ENCODE data around the gene LDHD.

DNA sequence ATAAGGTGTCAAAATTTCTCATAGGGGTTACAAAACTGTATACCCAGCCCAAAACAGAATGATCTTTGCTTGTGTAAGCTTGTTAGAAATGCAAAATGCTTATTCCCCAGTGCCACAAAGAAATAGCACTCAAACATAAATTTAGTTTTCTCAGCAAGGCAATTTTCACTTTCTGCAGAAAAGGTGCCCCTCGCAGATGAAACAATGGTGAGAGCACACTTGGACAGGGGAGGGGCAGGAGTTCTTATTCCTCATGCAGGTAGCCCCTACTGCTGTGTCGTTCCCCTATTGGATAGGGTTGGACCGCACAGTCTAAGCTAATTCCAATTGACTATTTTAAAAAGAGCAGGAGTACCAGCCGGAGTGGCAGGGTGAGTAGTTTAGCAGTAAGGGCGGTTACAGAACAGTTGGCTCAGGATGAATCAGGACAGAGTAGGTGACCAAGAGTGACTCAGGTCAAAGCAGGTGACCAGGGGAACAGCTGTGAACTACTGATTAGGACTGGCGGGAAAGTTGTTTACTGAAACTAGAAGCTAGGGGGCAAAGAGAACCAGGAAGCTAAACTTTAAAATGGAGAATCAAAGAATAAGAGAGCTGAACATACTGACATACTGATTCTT is 5.5 kb upstream of the LDHD start:
- TF ChIP-seq, protein P1, sequence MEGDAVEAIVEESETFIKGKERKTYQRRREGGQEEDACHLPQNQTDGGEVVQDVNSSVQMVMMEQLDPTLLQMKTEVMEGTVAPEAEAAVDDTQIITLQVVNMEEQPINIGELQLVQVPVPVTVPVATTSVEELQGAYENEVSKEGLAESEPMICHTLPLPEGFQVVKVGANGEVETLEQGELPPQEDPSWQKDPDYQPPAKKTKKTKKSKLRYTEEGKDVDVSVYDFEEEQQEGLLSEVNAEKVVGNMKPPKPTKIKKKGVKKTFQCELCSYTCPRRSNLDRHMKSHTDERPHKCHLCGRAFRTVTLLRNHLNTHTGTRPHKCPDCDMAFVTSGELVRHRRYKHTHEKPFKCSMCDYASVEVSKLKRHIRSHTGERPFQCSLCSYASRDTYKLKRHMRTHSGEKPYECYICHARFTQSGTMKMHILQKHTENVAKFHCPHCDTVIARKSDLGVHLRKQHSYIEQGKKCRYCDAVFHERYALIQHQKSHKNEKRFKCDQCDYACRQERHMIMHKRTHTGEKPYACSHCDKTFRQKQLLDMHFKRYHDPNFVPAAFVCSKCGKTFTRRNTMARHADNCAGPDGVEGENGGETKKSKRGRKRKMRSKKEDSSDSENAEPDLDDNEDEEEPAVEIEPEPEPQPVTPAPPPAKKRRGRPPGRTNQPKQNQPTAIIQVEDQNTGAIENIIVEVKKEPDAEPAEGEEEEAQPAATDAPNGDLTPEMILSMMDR (conservative IDR thresholded peaks at IDR 0.05 in 1 of 2, IDR thresholded peaks at IDR 0.05 in 1 of 2; ENCODE audit: extremely low read depth in 1 of 2, insufficient read depth in 1 of 2, low read depth in 1 of 2, low read length in 2 of 2): no peak
- TF ChIP-seq EZH2 (IDR thresholded peaks at IDR 0.05; ENCODE audit: borderline replicate concordance, low read length): no peak

All from mammary epithelial cell (primary cell).